B cell (primary cell): ENCODE measurements around the gene CD244. TPM values are rescaled to one million over a fixed set of nuclear protein-coding genes. Genes with fewer than 3 reads are reported as not detected.

Source experiments
- ATAC-seq: fragments of 200-7000 bp; cut with Tn5 transposase; one replicate; pipeline ENCODE4 v1.10.0; 2021; ENCODE audit warnings: low read depth, mild to moderate bottlenecking, moderate number of reproducible peaks, moderate library complexity
- CTCF ChIA-PET: fragments of 350-600 bp; sonication (Branson Sonifier 250); formaldehyde crosslinking; loops from one replicate; lab custom pipeline; 2021; ENCODE audit warnings: antibody characterized with exemption, inconsistent platforms; lab: Charles Lee
- POLR2A ChIA-PET: fragments of 350-600 bp; sonication (Branson Sonifier 250); formaldehyde crosslinking; loops from one replicate; lab custom pipeline; 2021; ENCODE audit warnings: antibody characterized with exemption; lab: Charles Lee
- DNase-seq: peaks from one replicate; pipeline ENCODE4 v3.0.0; 2013
- H2AFZ ChIP-seq: 2 replicates; pipeline ENCODE4 v1.6.1; 2012; ENCODE audit warnings: mild to moderate bottlenecking, low read depth, low read length; ENCODE audit not compliant: insufficient read depth, poor library complexity, severe bottlenecking
- H3K27ac ChIP-seq, 2 donors: 1 replicate in 1 of 2; 2 replicates in 1 of 2; pipeline ENCODE4 v1.5.1; 2012 to 2013; ENCODE audit warnings: low read length in 2 of 2, mild to moderate bottlenecking in 2 of 2, moderate library complexity in 1 of 2
- H3K27me3 ChIP-seq, 4 experiments: fragments of 200-600 bp in 1 of 4; sonication (generic) in 1 of 4; replicated peaks in 1 of 4; 1 replicate in 2 of 4; 2 replicates in 2 of 4; pipeline versions ENCODE4 v1.6.1 to v1.7.0; 2013 to 2016; ENCODE audit warnings: low read length in 3 of 4, mild to moderate bottlenecking in 2 of 4, mixed read lengths in 1 of 4, moderate library complexity in 1 of 4; ENCODE audit not compliant: insufficient read depth in 4 of 4, control insufficient read depth in 3 of 4; ENCODE audit errors: control extremely low read depth in 1 of 4
- H3K36me3 ChIP-seq, 2 experiments: replicated peaks in 1 of 2; 1 replicate in 1 of 2; 2 replicates in 1 of 2; pipeline versions ENCODE4 v1.6.1 to v1.7.1; 2013; ENCODE audit warnings: low read length in 1 of 2; ENCODE audit not compliant: insufficient read depth in 2 of 2, control insufficient read depth in 1 of 2; ENCODE audit errors: control extremely low read depth in 1 of 2, extremely low read depth in 1 of 2
- H3K4me1 ChIP-seq, 2 donors: fragments of 200-600 bp in 1 of 2; sonication (generic) in 1 of 2; 1 replicate in 1 of 2; 2 replicates in 1 of 2; pipeline versions ENCODE4 v1.5.1 to v1.6.1; 2013 to 2017; ENCODE audit warnings: low read length in 2 of 2; ENCODE audit not compliant: control insufficient read depth in 2 of 2, insufficient read depth in 2 of 2
- H3K4me2 ChIP-seq: replicated peaks from 2 replicates; pipeline ENCODE3; 2012; ENCODE audit warnings: mild to moderate bottlenecking, low read depth, low read length; ENCODE audit not compliant: poor library complexity, severe bottlenecking
- H3K4me3 ChIP-seq, 5 experiments: fragments of 200-600 bp in 1 of 5; sonication (generic) in 1 of 5; 1 replicate in 3 of 5; 2 replicates in 2 of 5; pipeline versions ENCODE4 v1.5.1 to v1.7.0; 2011 to 2016; ENCODE audit warnings: low read length in 4 of 5, mild to moderate bottlenecking in 4 of 5, low read depth in 2 of 5, control low read depth in 1 of 5, moderate library complexity in 1 of 5; ENCODE audit not compliant: insufficient read depth in 1 of 5; ENCODE audit errors: control extremely low read depth in 1 of 5, extremely low read depth in 1 of 5
- H3K79me2 ChIP-seq: fragments of 200-600 bp; sonication (generic); one replicate; pipeline ENCODE4 v1.6.0; 2016; ENCODE audit warnings: low read length; ENCODE audit not compliant: control insufficient read depth, insufficient read depth
- H3K9ac ChIP-seq: fragments of 200-600 bp; sonication (generic); 2 replicates; pipeline ENCODE4 v1.6.1; 2017; ENCODE audit warnings: mild to moderate bottlenecking, low read length, moderate library complexity
- H3K9me3 ChIP-seq, 3 donors: one replicate each; pipeline versions ENCODE4 v1.6.1 to v1.7.1; 2013; ENCODE audit warnings: low read length in 2 of 3; ENCODE audit not compliant: control insufficient read depth in 2 of 3, insufficient read depth in 1 of 3; ENCODE audit errors: control extremely low read depth in 1 of 3
- H4K20me1 ChIP-seq: 2 replicates; pipeline ENCODE4 v1.6.0; 2012; ENCODE audit warnings: mild to moderate bottlenecking, low read length; ENCODE audit not compliant: insufficient read depth, control insufficient read depth, poor library complexity, severe bottlenecking
- H3K27ac Mint-ChIP-seq: one replicate; pipeline ENCODE4 v1.8.0; 2021; ENCODE audit warnings: mixed read lengths
- H3K27me3 Mint-ChIP-seq: one replicate; pipeline ENCODE4 v1.8.0; 2021; ENCODE audit warnings: mixed read lengths
- H3K4me1 Mint-ChIP-seq: one replicate; pipeline ENCODE4 v1.8.0; 2021; ENCODE audit warnings: mixed read lengths
- H3K4me3 Mint-ChIP-seq: one replicate; pipeline ENCODE4 v1.8.0; 2021; ENCODE audit warnings: mixed read lengths
- H3K9me3 Mint-ChIP-seq: one replicate; pipeline ENCODE4 v1.8.0; 2022; ENCODE audit warnings: mixed read lengths; ENCODE audit not compliant: insufficient read depth
- EZH2 ChIP-seq: IDR thresholded peaks from 2 replicates; pipeline ENCODE4 v1.6.1; 2012; ENCODE audit warnings: borderline replicate concordance, low read depth, mild to moderate bottlenecking, moderate library complexity, low read length; ENCODE audit not compliant: insufficient read depth, poor library complexity, severe bottlenecking
- WGBS: methylation state at CpG from one replicate; pipeline ENCODE4 v1.1.5; 2013; ENCODE audit warnings: missing lambda C conversion rate; ENCODE audit not compliant: insufficient coverage; 5-methylcytosine and 5-hydroxymethylcytosine counted together
- intact Hi-C: fragments of 100-400 bp; cut with micrococcal nuclease; formaldehyde crosslinking; loops from one replicate; pipeline ENCODE4 v1.10.0; 2022
- polyA plus RNA-seq: library from polyadenylated mRNA; depleted of rRNA; stranded (reverse); fragments of >200 nt; gene quantifications from 2 replicates; pipeline ENCODE4 v1.2.3, GENCODE V29; 2012
- total RNA-seq, 2 donors: library from RNA; stranded (reverse); fragments of 120-200 nt in 1 of 2; gene quantifications; 1 replicate in 1 of 2; 2 replicates in 1 of 2; pipeline versions ENCODE4 v1.2.3 to v1.2.4, GENCODE V29; 2013 to 2022
- TF ChIP-seq, protein P1 (sequence below): fragments of 200-600 bp; IDR thresholded peaks from one replicate; pipeline ENCODE4 v1.8.0; 2022; ENCODE audit warnings: antibody characterized with exemption, mild to moderate bottlenecking

Gene CD244
- total and polyA plus RNA-seq, 2 donors (not counting 1 experiment from before 2014, with no cell fraction given): 0.31 TPM; not detected in 1

DNA sequence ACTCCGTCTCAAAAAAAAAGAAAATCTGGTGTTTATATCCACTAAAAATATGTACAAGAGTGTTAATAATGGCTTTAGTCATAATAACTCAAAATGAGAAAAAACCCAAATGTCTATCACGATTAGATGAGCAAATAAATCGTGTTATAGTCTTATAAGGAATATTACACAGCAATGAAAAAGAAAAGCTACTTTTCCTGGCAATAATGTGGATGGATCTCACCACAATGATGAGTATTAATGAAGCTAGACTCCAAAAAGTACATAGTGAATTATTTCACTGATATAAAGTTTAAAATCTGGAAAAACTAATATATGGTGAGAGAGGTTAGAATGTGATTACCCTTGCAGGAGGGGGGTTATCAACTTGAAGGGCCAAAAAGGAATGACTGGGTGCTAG is 9.7 kb downstream of the CD244 start:
- Histone ChIP-seq H3K4me3 (no peak overlapping the region), H4K20me1 (no peaks in the 10 kb centered on the region), H3K9ac (no peak overlapping the region), H3K4me1 (no peaks in the 10 kb centered on the region), H2AFZ (no peak overlapping the region), H3K9me3 (peaks cover 1 to 4% (median 4%) of the 10 kb centered on the region in 3 donors), H3K36me3 (no peaks in the 10 kb centered on the region), H3K4me2 (no peak overlapping the region), H3K79me2 (no peaks in the 10 kb centered on the region), H3K27me3 (peaks cover 0 to 5% (median 0%) of the 10 kb centered on the region in 4 experiments), H3K27ac (no peak overlapping the region)
- no peak overlapping the region for H3K27ac Mint-ChIP-seq
- ATAC-seq (no peak), DNase-seq (no peak)
- intact Hi-C loops: no loop called here
- no peak overlapping the region for H3K4me3 Mint-ChIP-seq
- POLR2A ChIA-PET: no interaction called here
- CTCF ChIA-PET: no interaction called here
- H3K9me3 Mint-ChIP-seq: no peaks in the 10 kb centered on the region
- H3K4me1 Mint-ChIP-seq: no peaks in the 10 kb centered on the region
- H3K27me3 Mint-ChIP-seq: peaks cover 3% of the 10 kb centered on the region
- no CpG with 5 or more reads among the region's 3 CpGs for WGBS
- TF ChIP-seq EZH2: no peak
- TF ChIP-seq, protein P1, sequence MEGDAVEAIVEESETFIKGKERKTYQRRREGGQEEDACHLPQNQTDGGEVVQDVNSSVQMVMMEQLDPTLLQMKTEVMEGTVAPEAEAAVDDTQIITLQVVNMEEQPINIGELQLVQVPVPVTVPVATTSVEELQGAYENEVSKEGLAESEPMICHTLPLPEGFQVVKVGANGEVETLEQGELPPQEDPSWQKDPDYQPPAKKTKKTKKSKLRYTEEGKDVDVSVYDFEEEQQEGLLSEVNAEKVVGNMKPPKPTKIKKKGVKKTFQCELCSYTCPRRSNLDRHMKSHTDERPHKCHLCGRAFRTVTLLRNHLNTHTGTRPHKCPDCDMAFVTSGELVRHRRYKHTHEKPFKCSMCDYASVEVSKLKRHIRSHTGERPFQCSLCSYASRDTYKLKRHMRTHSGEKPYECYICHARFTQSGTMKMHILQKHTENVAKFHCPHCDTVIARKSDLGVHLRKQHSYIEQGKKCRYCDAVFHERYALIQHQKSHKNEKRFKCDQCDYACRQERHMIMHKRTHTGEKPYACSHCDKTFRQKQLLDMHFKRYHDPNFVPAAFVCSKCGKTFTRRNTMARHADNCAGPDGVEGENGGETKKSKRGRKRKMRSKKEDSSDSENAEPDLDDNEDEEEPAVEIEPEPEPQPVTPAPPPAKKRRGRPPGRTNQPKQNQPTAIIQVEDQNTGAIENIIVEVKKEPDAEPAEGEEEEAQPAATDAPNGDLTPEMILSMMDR: no peak

DNA sequence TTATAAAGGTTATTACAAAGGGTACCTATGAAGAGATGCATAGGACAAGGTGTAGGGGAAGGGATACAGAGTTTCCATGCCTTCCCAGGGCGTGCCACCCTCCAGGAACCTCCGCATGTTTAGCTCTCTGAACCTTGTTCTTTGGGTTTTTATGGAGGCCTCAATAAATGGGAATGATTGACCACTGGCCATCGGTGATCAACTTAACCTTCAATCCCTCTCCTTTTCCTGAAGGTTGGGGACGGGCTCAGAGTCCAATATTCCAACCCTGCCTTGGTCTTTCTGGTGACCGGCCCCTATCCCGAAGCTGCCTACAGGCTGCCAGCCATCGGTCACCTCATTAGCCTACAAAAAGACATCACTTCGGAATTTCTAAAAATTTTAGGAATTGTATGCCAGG is 11.7 kb downstream of the CD244 start:
- H3K79me2 ChIP-seq: no peaks in the 10 kb centered on the region
- no peaks in the 10 kb centered on the region for H4K20me1 ChIP-seq
- no peak overlapping the region for H3K4me3 ChIP-seq
- H2AFZ ChIP-seq: no peak overlapping the region
- H3K27ac Mint-ChIP-seq: no peak overlapping the region
- no peaks in the 10 kb centered on the region for H3K36me3 ChIP-seq
- peaks cover 1 to 6% (median 4%) of the 10 kb centered on the region in 3 donors for H3K9me3 ChIP-seq
- DNase-seq (no peak), ATAC-seq (no peak)
- H3K4me3 Mint-ChIP-seq: no peak overlapping the region
- no peak overlapping the region for H3K27ac ChIP-seq
- TF ChIP-seq EZH2: no peak
- TF ChIP-seq, protein P1: no peak
- POLR2A ChIA-PET: no interaction called here
- peaks cover 5% of the 10 kb centered on the region for H3K27me3 Mint-ChIP-seq
- H3K9me3 Mint-ChIP-seq: no peaks in the 10 kb centered on the region
- intact Hi-C loops: no loop called here
- H3K27me3 ChIP-seq: peaks cover 0 to 5% (median 0%) of the 10 kb centered on the region in 4 experiments
- no peaks in the 10 kb centered on the region for H3K4me1 Mint-ChIP-seq
- WGBS: 80% methylated on average over 1 of the region's 8 CpGs
- no peaks in the 10 kb centered on the region for H3K4me1 ChIP-seq
- no peak overlapping the region for H3K4me2 ChIP-seq
- CTCF ChIA-PET: interaction anchor here (1.0 kb wide), 1 partner anchor 14 kb away, joined by 3 read pairs; no protein-coding TSS in a partner anchor
- H3K9ac ChIP-seq: no peak overlapping the region
